Lower leg skin (tissue), 3 donors: ENCODE measurements around the gene BOLL.
"Not testable (repeated sequence)": the region's sequence is repeated elsewhere in the genome, so short reads cannot be mapped to it uniquely, and the experiment has no call there.

Experiments
- CTCF ChIP-seq, 3 donors: fragments of 450-650 bp; IDR thresholded peaks; one replicate each; pipeline ENCODE4 v1.5.1; 2016; ENCODE audit warnings: antibody characterized with exemption in 3 of 3, mild to moderate bottlenecking in 3 of 3, moderate library complexity in 2 of 3
- POLR2A ChIP-seq, 2 donors: fragments of 450-650 bp; IDR thresholded peaks; one replicate each; pipeline ENCODE4 v1.6.1; 2016 to 2017; ENCODE audit warnings: antibody characterized with exemption in 2 of 2, mild to moderate bottlenecking in 1 of 2, moderate library complexity in 1 of 2

DNA sequence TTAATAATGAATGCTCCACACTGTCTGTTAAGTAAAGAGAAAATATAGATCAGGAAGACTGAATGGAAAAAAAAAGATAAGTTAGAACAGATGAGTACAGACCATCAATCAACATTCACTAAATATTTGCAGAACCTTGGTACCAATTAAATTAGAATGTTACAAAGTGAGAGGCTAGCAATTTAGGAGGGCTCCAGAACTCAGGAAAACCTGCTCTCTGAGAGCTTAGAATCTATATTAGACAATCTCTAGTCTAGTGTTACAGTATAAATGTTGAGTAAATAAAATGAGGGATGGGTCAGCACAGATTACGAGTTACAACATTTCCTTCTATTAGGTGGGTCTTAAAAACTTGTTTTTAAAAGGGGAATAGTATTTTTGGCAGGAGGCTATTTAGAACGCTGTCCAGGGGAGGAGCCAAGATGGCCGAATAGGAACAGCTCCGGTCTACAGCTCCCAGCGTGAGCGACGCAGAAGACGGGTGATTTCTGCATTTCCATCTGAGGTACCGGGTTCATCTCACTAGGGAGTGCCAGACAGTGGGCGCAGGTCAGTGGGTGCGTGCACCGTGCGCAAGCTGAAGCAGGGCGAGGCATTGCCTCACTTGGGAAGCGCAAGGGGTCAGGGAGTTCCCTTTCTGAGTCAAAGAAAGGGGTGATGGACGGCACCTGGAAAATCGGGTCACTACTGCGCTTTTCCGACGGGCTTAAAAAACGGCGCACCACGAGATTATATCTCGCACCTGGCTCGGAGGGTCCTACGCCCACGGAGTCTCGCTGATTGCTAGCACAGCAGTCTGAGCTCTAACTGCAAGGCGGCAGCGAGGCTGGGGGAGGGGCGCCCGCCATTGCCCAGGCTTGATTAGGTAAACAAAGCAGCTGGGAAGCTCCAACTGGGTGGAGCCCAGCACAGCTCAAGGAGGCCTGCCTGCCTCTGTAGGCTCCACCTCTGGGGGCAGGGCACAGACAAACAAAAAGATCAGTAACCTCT, 56.3 kb downstream of the BOLL start:
- not testable (repeated sequence) for TF ChIP-seq CTCF, POLR2A (IDR thresholded peaks at IDR 0.05)
